HCT116 (cell line): Measurements from ENCODE around the gene NLRP7. TPM values are rescaled to one million over a fixed set of nuclear protein-coding genes. Genes with fewer than 3 reads are reported as not detected.
"Not testable (repeated sequence)": the region's sequence is repeated elsewhere in the genome, so short reads cannot be mapped to it uniquely, and the experiment has no call there.

Experiments
- ATAC-seq: fragments of 200-7000 bp; cut with Tn5 transposase; 2 replicates; pipeline ENCODE4 v1.9.1; 2020; ENCODE audit warnings: mild to moderate bottlenecking, moderate library complexity
- BruUV-seq: library from RNA; stranded (reverse); fragments of 400-500 nt; replicated peaks from 2 replicates; lab custom pipeline; 2021; lab: Mats Ljungman, UMichigan
- CTCF ChIA-PET: fragments of 300-600 bp; sonication (Branson Sonifier 250); formaldehyde crosslinking; loops from one replicate; lab custom pipeline; 2021; ENCODE audit warnings: antibody characterized with exemption; lab: Charles Lee
- POLR2A ChIA-PET: fragments of 300-600, 350-600 bp; sonication (Branson Sonifier 250); formaldehyde crosslinking; loops from one replicate; lab custom pipeline; 2021; ENCODE audit warnings: antibody characterized with exemption; lab: Charles Lee
- RAD21 ChIA-PET, 2 experiments: fragments of 300-600 bp; sonication (Branson Sonifier 250); formaldehyde crosslinking; loops; one replicate each; lab custom pipeline; 2023; ENCODE audit warnings: low total read pairs in 2 of 2; ENCODE audit not compliant: uncharacterized antibody in 2 of 2, unreplicated experiment in 2 of 2, low non-redundant PET in 1 of 2; lab: Charles Lee
- DNase-seq: peaks from one replicate; pipeline ENCODE4 v3.0.0-alpha.2; 2010; ENCODE audit warnings: low read depth, low spot score
- H2AFZ ChIP-seq: fragments of 200-600 bp; shearing (Covaris generic), sonication (generic); 2 replicates; pipeline ENCODE4 v1.6.1; 2017; ENCODE audit warnings: low read depth, mixed run types, mixed read lengths, antibody characterized with exemption, low read length; ENCODE audit not compliant: poor library complexity, severe bottlenecking
- H3K27ac ChIP-seq: 2 replicates; pipeline ENCODE4 v1.5.1; 2012; ENCODE audit warnings: low read depth, low read length
- H3K27me3 ChIP-seq: fragments of 200-600 bp; sonication (generic); 2 replicates; pipeline ENCODE4 v1.6.1; 2016; ENCODE audit warnings: mixed run types, low read length, mixed read lengths; ENCODE audit not compliant: insufficient read depth
- H3K36me3 ChIP-seq, 2 experiments: fragments of 200-500 bp in 1 of 2; fragments of 200-600 bp in 1 of 2; sonication (Bioruptor generic) in 1 of 2; sonication (generic) in 1 of 2; 2 replicates each; pipeline versions ENCODE4 v1.5.1 to v1.6.1; 2014 to 2016; ENCODE audit warnings: low read length in 2 of 2, inconsistent platforms in 1 of 2, mixed read lengths in 1 of 2, mixed run types in 1 of 2; ENCODE audit not compliant: insufficient read depth in 2 of 2, control insufficient read depth in 1 of 2
- H3K4me1 ChIP-seq, 2 experiments: fragments of 200-600 bp in 1 of 2; sonication (generic) in 1 of 2; 2 replicates each; pipeline versions ENCODE4 v1.5.1 to v1.6.1; 2012 to 2017; ENCODE audit warnings: low read length in 2 of 2, inconsistent platforms in 1 of 2, mild to moderate bottlenecking in 1 of 2, mixed read lengths in 1 of 2, mixed run types in 1 of 2, moderate library complexity in 1 of 2; ENCODE audit not compliant: insufficient read depth in 2 of 2, control insufficient read depth in 1 of 2
- H3K4me2 ChIP-seq: fragments of 200-600 bp; sonication (generic); 2 replicates; pipeline ENCODE4 v1.6.1; 2017; ENCODE audit warnings: mixed run types, low read length, mixed read lengths
- H3K4me3 ChIP-seq, 2 experiments: fragments of 200-600 bp in 1 of 2; sonication (generic) in 1 of 2; replicated peaks in 1 of 2; 2 replicates each; pipeline ENCODE4 v1.5.1; 2011 to 2016; ENCODE audit warnings: low read length in 2 of 2, control low read depth in 1 of 2, low read depth in 1 of 2, mild to moderate bottlenecking in 1 of 2, mixed read lengths in 1 of 2, mixed run types in 1 of 2
- H3K79me2 ChIP-seq: fragments of 200-600 bp; sonication (generic); 2 replicates; pipeline ENCODE4 v1.6.1; 2017; ENCODE audit warnings: mild to moderate bottlenecking, mixed run types, low read length, moderate library complexity, mixed read lengths; ENCODE audit not compliant: insufficient read depth
- H3K9ac ChIP-seq: fragments of 200-600 bp; sonication (generic); 2 replicates; pipeline ENCODE4 v1.6.1; 2016; ENCODE audit warnings: low read length, mixed read lengths
- H3K9me2 ChIP-seq: fragments of 200-600 bp; sonication (generic), shearing (Covaris generic); 2 replicates; pipeline ENCODE4 v1.6.1; 2017; ENCODE audit warnings: mixed run types, mild to moderate bottlenecking, moderate library complexity; ENCODE audit not compliant: insufficient read depth
- H3K9me3 ChIP-seq, 2 experiments: fragments of 200-500 bp in 1 of 2; fragments of 200-600 bp in 1 of 2; sonication (Bioruptor generic) in 1 of 2; sonication (generic) in 1 of 2; 2 replicates each; pipeline ENCODE4 v1.6.1; 2014 to 2017; ENCODE audit warnings: low read length in 2 of 2, mixed read lengths in 2 of 2, inconsistent platforms in 1 of 2, low read depth in 1 of 2, mild to moderate bottlenecking in 1 of 2, mixed run types in 1 of 2, moderate library complexity in 1 of 2; ENCODE audit not compliant: control insufficient read depth in 1 of 2, insufficient read depth in 1 of 2
- H4K20me1 ChIP-seq: fragments of 200-600 bp; sonication (generic), shearing (Covaris generic); 2 replicates; pipeline ENCODE4 v1.6.1; 2017; ENCODE audit warnings: mixed run types, mild to moderate bottlenecking, moderate library complexity; ENCODE audit not compliant: insufficient read depth
- CBX3 ChIP-seq: IDR thresholded peaks from 2 replicates; pipeline ENCODE4 v1.6.1; 2012; ENCODE audit warnings: low read depth
- CTCF ChIP-seq, 3 experiments: fragments of 200-600 bp in 1 of 3; sonication (generic) in 1 of 3; IDR thresholded peaks in 2 of 3; conservative IDR thresholded peaks in 1 of 3; 2 replicates each; pipeline ENCODE4 v1.5.1; 2012 to 2017; ENCODE audit warnings: low read depth in 2 of 3, low read length in 2 of 3, antibody characterized with exemption in 1 of 3, borderline replicate concordance in 1 of 3, control low read depth in 1 of 3, mild to moderate bottlenecking in 1 of 3, mixed read lengths in 1 of 3, mixed run types in 1 of 3, moderate library complexity in 1 of 3; ENCODE audit not compliant: insufficient read depth in 1 of 3
- EZH2phosphoT487 ChIP-seq: fragments of 200-600 bp; IDR thresholded peaks from 2 replicates; pipeline ENCODE4 v1.6.1; 2018; ENCODE audit warnings: antibody characterized with exemption, borderline replicate concordance
- JUND ChIP-seq: IDR thresholded peaks from 2 replicates; pipeline ENCODE4 v1.6.1; 2012
- POLR2AphosphoS5 ChIP-seq: IDR thresholded peaks from 2 replicates; pipeline ENCODE4 v1.6.1; 2011; ENCODE audit warnings: mild to moderate bottlenecking, low read depth, low read length, moderate library complexity
- RAD21 ChIP-seq: IDR thresholded peaks from 2 replicates; pipeline ENCODE4 v1.6.1; 2012; ENCODE audit warnings: low read depth, mild to moderate bottlenecking
- SIN3A ChIP-seq: IDR thresholded peaks from 2 replicates; pipeline ENCODE4 v1.6.1; 2012; ENCODE audit warnings: low read depth
- intact Hi-C: fragments of 100-400 bp; cut with micrococcal nuclease; formaldehyde crosslinking; loops from 2 replicates; pipeline ENCODE4 v1.10.0; 2022
- total RNA-seq: library from RNA; stranded (reverse); gene quantifications from one replicate; pipeline ENCODE4 v1.2.1, GENCODE V29; 2021; ENCODE audit not compliant: unreplicated experiment
- TF ChIP-seq, protein P1 (sequence below): IDR thresholded peaks from 2 replicates; pipeline ENCODE4 v1.6.1; 2012; ENCODE audit warnings: low read depth

Gene NLRP7
- total RNA-seq, 1 experiment from 2014 or later = not detected

DNA sequence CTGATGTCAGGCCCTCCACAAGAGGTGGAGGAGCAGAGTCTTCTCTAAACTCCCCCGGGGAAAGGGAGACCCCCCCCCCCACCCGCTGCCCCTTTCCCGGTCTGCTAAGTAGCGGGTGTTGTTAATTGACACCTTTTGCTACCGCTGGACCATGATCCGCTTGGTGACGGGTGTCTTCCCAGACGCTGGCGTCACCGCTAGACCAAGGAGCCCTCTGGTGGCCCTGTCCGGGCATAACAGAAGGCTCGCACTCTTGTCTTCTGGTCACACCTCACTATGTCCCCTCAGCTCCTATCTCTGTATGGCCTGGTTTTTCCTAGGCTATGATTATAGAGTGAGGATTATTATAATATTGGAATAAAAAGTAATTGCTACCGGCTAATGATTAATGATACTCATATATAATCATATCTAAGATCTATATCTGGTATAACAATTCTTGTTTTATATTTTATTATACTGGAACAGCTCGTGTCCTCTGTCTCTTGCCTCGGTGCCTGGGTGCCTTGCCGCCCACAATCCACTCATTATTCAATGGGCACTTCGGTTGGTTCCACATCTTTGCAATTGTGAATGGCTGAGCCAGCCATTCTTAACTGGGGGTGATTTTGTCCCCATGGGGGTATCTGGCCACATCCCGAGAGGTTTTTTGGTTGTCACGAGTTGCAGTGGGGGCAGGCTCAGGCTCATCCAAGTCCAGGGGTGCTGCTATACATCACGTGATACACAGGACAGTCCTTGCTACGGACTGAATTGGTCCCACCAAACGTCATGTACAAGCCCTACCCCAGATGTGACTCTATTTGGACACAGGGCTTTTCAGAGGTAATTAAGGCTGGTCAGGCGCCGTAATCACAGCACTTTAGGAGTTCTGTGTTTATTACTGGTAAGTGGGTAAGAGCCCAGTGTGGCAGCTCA is 27.4 kb downstream of the NLRP7 start:
- BruUV-seq, H3K4me3 ChIP-seq, H3K9me2 ChIP-seq, H3K79me2 ChIP-seq, H3K4me2 ChIP-seq, H3K9me3 ChIP-seq, H3K36me3 ChIP-seq, H3K9ac ChIP-seq, H4K20me1 ChIP-seq, H3K27ac ChIP-seq, H3K27me3 ChIP-seq, H3K4me1 ChIP-seq, POLR2A ChIA-PET, ATAC-seq, H2AFZ ChIP-seq: not testable (repeated sequence)
- ChIA-PET CTCF (interaction anchor here (2.2 kb wide), 1 partner anchor 39 kb away, joined by 13 read pairs; no protein-coding TSS in a partner anchor), RAD21 (interaction anchor here in 1 of 2 experiments (1.2 kb wide), 1 partner anchor 39 kb away, joined by 4 read pairs; no protein-coding TSS in a partner anchor)
- peak; percentile 21 for DNase-seq
- peak; percentile 6 to 33 (median 14); a peak in 3 of 6 replicates for TF ChIP-seq CTCF (IDR thresholded peaks at IDR 0.05 in 2 of 3, conservative IDR thresholded peaks at IDR 0.05 in 1 of 3; ENCODE audit: borderline replicate concordance in 1 of 3, insufficient read depth in 1 of 3, low read depth in 2 of 3, low read length in 2 of 3)
- TF ChIP-seq RAD21 = 0 out of 2 replicates have a peak, but pooled peaks have one; percentile 24
- intact Hi-C loops = loop anchor here (1.0 kb wide), 3 partner anchors 39 to 267 kb away; no protein-coding TSS in a partner anchor

DNA sequence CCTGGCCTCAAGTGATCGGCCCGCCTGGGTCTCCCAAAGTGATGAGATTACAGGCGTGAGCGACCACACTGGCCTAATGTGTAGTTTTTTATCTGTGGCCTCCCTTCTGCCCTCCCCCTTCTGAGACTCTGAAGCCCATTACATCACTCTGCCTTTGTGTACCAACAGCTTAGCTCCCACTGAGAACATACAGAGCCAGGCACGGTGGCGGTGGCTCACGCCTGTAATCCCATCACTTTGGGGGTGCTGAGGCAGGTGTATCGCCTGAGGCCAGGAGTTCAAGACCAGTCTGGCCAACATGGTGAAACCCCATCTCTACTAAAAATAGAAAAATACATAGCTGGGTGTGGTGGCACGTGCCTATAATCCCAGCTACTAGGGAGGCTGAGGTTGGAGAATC is 28.8 kb downstream of the NLRP7 start:
- Histone ChIP-seq H3K9me3 (no peaks in the 10 kb centered on the region), H3K4me3 (no peak overlapping the region), H3K4me1 (no peaks in the 10 kb centered on the region), H3K27ac (no peak overlapping the region), H2AFZ (no peak overlapping the region), H3K9me2 (no peaks in the 10 kb centered on the region), H3K9ac (no peak overlapping the region), H3K27me3 (no peaks in the 10 kb centered on the region), H3K79me2 (no peaks in the 10 kb centered on the region), H3K4me2 (no peak overlapping the region), H3K36me3 (no peaks in the 10 kb centered on the region), H4K20me1 (no peaks in the 10 kb centered on the region)
- ATAC-seq (no peak), DNase-seq (no peak)
- no TSS peak for BruUV-seq
- POLR2A ChIA-PET = no interaction called here
- RAD21 ChIA-PET = no interaction called here
- intact Hi-C loops = no loop called here
- CTCF ChIA-PET = interaction anchor here (0.7 to 2.2 kb wide), 3 partner anchors 37 to 439 kb away, joined by 3 to 13 read pairs (median 3); no protein-coding TSS in a partner anchor
- TF ChIP-seq JUND = no peak
- TF ChIP-seq, protein P1, sequence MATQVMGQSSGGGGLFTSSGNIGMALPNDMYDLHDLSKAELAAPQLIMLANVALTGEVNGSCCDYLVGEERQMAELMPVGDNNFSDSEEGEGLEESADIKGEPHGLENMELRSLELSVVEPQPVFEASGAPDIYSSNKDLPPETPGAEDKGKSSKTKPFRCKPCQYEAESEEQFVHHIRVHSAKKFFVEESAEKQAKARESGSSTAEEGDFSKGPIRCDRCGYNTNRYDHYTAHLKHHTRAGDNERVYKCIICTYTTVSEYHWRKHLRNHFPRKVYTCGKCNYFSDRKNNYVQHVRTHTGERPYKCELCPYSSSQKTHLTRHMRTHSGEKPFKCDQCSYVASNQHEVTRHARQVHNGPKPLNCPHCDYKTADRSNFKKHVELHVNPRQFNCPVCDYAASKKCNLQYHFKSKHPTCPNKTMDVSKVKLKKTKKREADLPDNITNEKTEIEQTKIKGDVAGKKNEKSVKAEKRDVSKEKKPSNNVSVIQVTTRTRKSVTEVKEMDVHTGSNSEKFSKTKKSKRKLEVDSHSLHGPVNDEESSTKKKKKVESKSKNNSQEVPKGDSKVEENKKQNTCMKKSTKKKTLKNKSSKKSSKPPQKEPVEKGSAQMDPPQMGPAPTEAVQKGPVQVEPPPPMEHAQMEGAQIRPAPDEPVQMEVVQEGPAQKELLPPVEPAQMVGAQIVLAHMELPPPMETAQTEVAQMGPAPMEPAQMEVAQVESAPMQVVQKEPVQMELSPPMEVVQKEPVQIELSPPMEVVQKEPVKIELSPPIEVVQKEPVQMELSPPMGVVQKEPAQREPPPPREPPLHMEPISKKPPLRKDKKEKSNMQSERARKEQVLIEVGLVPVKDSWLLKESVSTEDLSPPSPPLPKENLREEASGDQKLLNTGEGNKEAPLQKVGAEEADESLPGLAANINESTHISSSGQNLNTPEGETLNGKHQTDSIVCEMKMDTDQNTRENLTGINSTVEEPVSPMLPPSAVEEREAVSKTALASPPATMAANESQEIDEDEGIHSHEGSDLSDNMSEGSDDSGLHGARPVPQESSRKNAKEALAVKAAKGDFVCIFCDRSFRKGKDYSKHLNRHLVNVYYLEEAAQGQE = no peak
- TF ChIP-seq EZH2phosphoT487 = no peak
- no peak for TF ChIP-seq SIN3A
- TF ChIP-seq POLR2AphosphoS5 = no peak
- no peak for TF ChIP-seq CBX3
